Measurements from ENCODE around the gene C14orf119.

DNA sequence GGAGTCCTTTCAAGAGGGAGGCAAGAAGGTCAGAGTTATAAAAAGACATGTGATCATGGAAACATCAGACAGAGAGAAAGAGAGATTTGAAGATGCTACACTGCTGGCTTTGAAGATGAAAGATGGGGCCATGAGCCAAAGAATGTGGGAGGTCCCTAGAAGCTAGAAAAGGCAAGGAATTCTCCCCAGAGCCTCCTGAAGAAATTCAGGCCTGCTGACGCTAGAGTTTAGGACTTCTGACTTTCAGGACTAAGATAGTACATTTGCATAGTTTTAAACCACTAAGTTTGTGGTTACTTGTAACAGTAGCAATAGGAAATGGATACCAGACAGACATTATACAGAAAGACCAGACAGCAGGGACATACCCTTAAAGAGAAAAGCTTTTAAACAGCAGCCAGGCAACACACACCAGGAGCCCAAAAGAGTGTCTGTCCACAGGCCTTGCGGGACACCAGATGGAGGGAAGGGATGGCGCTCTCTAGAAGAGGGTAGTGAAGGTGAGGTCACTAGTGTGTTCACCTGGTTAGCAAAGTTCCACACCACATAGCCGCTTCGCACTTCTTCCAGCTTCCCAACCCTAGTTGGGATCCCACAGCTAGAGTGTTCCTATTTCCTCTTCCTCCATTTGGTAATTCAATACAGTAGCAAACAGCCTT is 53.4 kb downstream of the C14orf119 start:
- TF ChIP-seq, protein P1, sequence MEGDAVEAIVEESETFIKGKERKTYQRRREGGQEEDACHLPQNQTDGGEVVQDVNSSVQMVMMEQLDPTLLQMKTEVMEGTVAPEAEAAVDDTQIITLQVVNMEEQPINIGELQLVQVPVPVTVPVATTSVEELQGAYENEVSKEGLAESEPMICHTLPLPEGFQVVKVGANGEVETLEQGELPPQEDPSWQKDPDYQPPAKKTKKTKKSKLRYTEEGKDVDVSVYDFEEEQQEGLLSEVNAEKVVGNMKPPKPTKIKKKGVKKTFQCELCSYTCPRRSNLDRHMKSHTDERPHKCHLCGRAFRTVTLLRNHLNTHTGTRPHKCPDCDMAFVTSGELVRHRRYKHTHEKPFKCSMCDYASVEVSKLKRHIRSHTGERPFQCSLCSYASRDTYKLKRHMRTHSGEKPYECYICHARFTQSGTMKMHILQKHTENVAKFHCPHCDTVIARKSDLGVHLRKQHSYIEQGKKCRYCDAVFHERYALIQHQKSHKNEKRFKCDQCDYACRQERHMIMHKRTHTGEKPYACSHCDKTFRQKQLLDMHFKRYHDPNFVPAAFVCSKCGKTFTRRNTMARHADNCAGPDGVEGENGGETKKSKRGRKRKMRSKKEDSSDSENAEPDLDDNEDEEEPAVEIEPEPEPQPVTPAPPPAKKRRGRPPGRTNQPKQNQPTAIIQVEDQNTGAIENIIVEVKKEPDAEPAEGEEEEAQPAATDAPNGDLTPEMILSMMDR (IDR thresholded peaks at IDR 0.05; ENCODE audit: low read length), result no peak
- no peak for TF ChIP-seq EZH2 (IDR thresholded peaks at IDR 0.05; ENCODE audit: borderline replicate concordance, low read length)
